ENCODE results near the gene STRA8. TPM values are rescaled to one million over a fixed set of nuclear protein-coding genes. Genes with fewer than 3 reads are reported as not detected.
A peak's percentile ranks its signal among the peaks of the same experiment; 100 is the strongest.
"Not testable (repeated sequence)": the region's sequence is repeated elsewhere in the genome, so short reads cannot be mapped to it uniquely, and the experiment has no call there.

STRA8 gene
- total RNA-seq, 1 experiment from 2014 or later: not detected

- DNase-seq (ENCODE audit: low spot score): no peak
Observed at GRCh38 chr7:135204341-135204749, 29.3 kb upstream of the STRA8 start.

GRCh38 chr7:135204876-135205275 is 28.8 kb upstream of the STRA8 start:
- DNase-seq (ENCODE audit: low spot score): no peak

GRCh38 chr7:135205850-135206249 is 27.8 kb upstream of the STRA8 start:
- no peak for DNase-seq (ENCODE audit: low spot score)

DNA sequence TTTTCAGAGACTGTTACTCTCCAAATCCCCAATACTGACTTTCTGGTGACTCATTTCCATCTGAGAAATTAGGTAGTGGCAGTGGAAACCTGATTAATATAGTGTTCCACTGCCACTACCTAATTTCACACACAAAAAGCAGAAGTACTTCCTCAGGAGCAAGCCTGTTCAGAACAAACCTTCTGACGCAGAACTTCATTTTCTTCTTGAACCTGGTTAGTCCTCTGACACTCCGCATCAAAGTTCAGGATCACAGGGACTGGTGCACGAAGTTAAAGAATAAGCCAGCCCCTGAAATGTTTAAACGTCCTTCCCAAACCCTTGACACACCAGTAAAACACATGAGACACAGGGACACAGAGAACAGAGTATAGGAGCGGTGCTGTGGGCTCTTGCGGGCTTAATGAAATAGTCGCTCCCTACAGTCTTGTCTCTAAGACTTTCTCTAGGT is 26.7 kb upstream of the STRA8 start:
- no peak for DNase-seq (ENCODE audit: low spot score)

DNA sequence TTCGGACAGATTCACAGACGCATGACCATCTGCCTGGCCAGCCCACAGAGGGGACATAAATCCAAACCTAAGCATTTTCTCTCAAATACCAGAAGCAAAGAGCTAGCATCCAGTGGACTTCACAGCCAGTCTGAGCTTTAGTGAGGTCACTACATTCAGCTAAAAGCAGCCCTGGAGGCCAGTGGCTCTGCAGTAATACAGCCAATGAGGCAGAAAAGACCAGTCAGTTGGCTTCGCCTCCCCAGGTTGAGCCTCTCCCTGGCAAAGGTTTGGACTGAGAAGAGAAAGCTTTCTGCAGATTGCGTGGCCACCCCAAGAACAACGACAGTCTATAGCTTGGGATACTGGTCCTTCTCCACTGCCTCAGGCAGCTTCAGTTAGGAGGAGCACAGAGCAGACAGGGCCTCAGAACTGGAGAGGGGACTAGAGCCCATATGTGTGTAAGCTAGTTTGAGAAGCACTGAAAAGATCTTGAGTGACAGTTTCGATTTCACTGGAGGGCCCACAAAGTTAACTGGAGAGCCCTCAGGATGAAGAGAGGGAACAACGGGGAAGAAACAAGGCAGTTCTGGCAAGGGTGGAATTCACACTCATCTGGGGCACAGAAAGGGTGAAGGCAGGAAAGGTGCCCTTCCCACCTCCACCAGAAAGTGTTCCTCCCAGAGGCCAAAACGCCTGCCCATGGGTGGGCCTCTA is 26.1 kb upstream of the STRA8 start:
- no peak for DNase-seq (ENCODE audit: low spot score)

- no peak for DNase-seq (ENCODE audit: low spot score)
Observed at GRCh38 chr7:135208102-135208793, 25.4 kb upstream of the STRA8 start.

GRCh38 chr7:135209225-135209834 is 24.3 kb upstream of the STRA8 start:
- no peak for DNase-seq (ENCODE audit: low spot score)

- no peak for DNase-seq (ENCODE audit: low spot score)
Observed at GRCh38 chr7:135210888-135211178, 22.8 kb upstream of the STRA8 start.

GRCh38 chr7:135211179-135211945 is 22.3 kb upstream of the STRA8 start, which contains the start of gene WDR91:
TSS of gene WDR91 (minus strand) at chr7:135211526. CDS start at chr7:135211502, 24 bp downstream.
- peak; percentile 96 for DNase-seq (ENCODE audit: low spot score)

DNA sequence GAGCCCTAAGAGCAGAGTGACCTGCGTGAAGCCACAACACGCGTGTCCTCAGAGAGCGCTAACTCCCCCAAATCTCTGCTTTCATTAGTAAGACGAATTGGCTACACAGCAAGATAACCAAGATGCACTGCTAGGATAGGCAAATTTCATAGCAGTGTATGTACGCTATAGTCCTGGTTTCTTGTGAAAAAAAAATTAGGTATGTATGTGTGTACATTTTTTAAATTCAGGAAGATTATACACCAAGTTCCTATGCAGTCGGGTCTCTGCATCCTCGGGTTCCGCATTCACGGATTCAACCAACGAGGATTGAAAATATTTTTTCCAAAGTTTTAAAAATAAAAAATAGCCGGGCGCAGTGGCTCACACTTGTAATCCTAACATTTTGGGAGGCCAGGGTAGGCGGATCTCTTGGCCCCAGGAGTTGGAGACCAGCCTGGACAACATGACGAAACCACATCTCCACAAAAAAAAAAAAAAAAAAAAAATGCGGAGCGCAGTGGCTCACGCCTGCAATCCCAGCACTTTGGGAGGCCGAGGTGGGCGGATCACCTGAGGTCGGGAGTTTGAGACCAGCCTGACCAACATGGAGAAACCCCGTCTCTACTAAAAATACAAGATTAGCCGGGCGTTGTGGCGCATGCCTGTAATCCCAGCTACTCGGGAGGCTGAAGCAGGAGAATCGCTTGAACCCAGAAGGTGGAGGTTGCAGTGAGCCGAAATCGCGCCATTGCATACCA is 21.5 kb upstream of the STRA8 start:
- not testable (repeated sequence) for DNase-seq (ENCODE audit: low spot score)

- DNase-seq (ENCODE audit: low spot score): no peak
Observed at GRCh38 chr7:135213831-135214230, 19.8 kb upstream of the STRA8 start.

GRCh38 chr7:135215180-135215579 is 18.5 kb upstream of the STRA8 start:
- no peak for DNase-seq (ENCODE audit: low spot score)

DNA sequence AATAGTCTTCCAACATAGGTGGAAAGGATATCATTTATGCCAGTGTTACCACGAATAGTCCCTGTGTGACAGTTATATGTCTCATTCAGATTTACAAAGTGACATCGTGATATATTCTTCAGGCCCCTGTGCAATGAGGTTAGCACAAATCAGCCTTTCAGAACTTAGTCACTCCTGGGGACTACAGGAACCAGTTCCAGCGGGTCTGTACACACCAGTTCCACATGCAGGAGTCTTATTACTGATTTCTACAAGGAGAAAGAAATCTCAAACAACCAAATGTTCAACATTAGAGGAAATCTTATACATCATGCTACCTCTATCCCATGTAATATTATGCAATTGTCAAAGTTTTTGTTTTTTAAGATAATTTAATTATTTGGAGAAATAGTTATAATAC is 17.9 kb upstream of the STRA8 start:
- DNase-seq (ENCODE audit: low spot score): no peak

DNA sequence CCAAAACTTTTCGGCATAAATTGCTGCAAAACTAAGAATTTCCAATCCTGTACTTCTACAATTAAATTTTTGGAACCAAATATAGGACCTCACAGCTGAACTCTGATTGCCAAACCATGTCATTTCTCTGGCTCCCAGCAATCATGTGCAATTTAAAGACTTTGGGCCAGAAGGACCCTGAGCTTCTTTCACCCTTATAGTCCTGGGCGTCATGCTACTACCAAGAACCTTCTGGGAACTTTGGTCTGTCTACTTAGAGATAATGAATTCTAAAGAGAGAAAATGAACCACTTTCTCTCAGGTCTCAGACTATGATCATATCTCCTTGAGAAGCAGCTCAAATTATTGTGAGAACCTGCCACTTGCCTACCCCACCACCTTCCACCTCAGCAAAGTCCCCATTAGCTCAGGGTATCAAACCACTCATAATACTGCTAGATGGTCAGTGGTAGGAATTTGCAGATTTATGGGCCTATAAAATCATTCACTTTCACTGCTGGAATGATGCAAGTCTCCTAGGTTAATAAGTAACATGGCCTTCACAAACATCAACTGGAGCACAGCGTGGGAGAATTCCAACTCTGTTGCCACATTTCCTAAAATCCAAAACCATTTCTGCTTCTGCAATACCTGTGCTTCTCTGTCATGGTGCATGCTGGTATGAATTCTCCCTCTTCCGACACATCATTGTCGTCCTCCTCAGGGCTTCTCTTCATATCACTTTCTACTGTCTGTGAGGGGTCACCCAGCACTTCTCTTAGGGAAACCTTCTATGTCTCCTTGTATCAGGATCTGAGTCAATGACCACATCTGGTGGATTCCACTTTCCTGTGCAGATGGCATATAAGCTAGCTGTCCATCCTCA is 15.8 kb upstream of the STRA8 start:
- DNase-seq (ENCODE audit: low spot score): peak; percentile 76

- DNase-seq (ENCODE audit: low spot score): no peak
Observed at GRCh38 chr7:135224027-135224426, 9.6 kb upstream of the STRA8 start.

- no peak for DNase-seq (ENCODE audit: low spot score)
Observed at GRCh38 chr7:135231686-135232085, 2.0 kb upstream of the STRA8 start.

GRCh38 chr7:135232087-135232486 is 1.6 kb upstream of the STRA8 start:
- no peak for DNase-seq (ENCODE audit: low spot score)

- DNase-seq (ENCODE audit: low spot score): peak; percentile 30
Observed at GRCh38 chr7:135232720-135233119, 918 bp upstream of the STRA8 start.

GRCh38 chr7:135234095-135234494 is 457 bp downstream of the STRA8 start:
- DNase-seq (ENCODE audit: low spot score): not testable (repeated sequence)

DNA sequence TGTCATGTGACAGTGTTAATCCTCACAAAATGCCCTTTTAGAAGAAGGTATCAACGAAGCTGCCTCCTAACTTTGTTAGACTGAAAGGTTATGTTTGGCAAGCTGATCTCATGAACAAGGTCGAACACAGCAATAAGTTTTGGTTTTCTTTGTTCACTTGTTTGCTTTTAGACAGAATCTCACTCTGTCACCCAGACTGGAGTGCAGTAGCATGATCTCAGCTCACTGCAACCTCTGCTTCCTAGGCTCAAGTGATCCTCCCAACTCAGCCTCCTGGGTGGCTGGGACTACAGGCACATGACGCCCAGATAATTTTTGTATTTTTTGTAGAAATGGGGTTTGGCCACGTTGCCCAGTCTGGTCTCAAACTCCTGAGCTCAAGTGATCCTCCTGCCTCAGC is 1.1 kb downstream of the STRA8 start:
- no peak for DNase-seq (ENCODE audit: low spot score)

Data from HT-29 (cell line).